H1 (cell line): ENCODE data around the gene HLX. TPM values are rescaled to one million over a fixed set of nuclear protein-coding genes. Genes with fewer than 3 reads are reported as not detected.

Source experiments
- CBX8 ChIP-seq: fragments of 300-800, 300-1000 bp; sonication (generic); IDR thresholded peaks from 2 replicates; pipeline ENCODE4 v1.7.1; 2016; ENCODE audit warnings: low read depth, low read length, borderline replicate concordance
- CHD1 ChIP-seq: IDR thresholded peaks from 2 replicates; pipeline ENCODE4 v1.6.1; 2012; ENCODE audit warnings: low read depth, low read length, improper control_type of control experiment
- FOSL1 ChIP-seq: IDR thresholded peaks from 2 replicates; pipeline ENCODE4 v1.6.1; 2011; ENCODE audit warnings: mild to moderate bottlenecking, low read depth, low read length, moderate library complexity; ENCODE audit not compliant: insufficient read depth
- GTF2F1 ChIP-seq: IDR thresholded peaks from 2 replicates; pipeline ENCODE4 v1.6.1; 2012; ENCODE audit warnings: low read depth, low read length, improper control_type of control experiment, borderline replicate concordance
- HDAC6 ChIP-seq: IDR thresholded peaks from one replicate; pipeline ENCODE4 v1.7.1; 2012; ENCODE audit warnings: low read depth, mild to moderate bottlenecking, inconsistent platforms, low read length, moderate library complexity
- KDM4A ChIP-seq: IDR thresholded peaks from one replicate; pipeline ENCODE4 v1.7.1; 2012; ENCODE audit warnings: low read depth, mild to moderate bottlenecking, moderate library complexity, low read length, inconsistent platforms; ENCODE audit not compliant: severe bottlenecking
- MAFK ChIP-seq: IDR thresholded peaks from 2 replicates; pipeline ENCODE4 v1.6.1; 2012; ENCODE audit warnings: low read depth, mild to moderate bottlenecking, improper control_type of control experiment, low read length
- SUZ12 ChIP-seq: fragments of 200-600 bp; sonication (generic); IDR thresholded peaks from 2 replicates; pipeline ENCODE4 v1.6.1; 2012; ENCODE audit warnings: mild to moderate bottlenecking, inconsistent platforms, low read length, moderate library complexity, mixed read lengths
- TCF12 ChIP-seq: IDR thresholded peaks from 2 replicates; pipeline ENCODE4 v1.6.1; 2011; ENCODE audit warnings: low read depth, mild to moderate bottlenecking, low read length
- YY1 ChIP-seq: IDR thresholded peaks from 2 replicates; pipeline ENCODE4 v1.6.1; 2011; ENCODE audit warnings: low read depth, mild to moderate bottlenecking, low read length
- ZNF274 ChIP-seq: IDR thresholded peaks from 2 replicates; pipeline ENCODE4 v1.7.0; 2012; ENCODE audit warnings: low read length, borderline replicate concordance; ENCODE audit errors: extremely low read depth
- polyA plus RNA-seq, 7 experiments: library from polyadenylated mRNA; depleted of rRNA in 3 of 7; stranded (reverse) in 5 of 7; unstranded in 2 of 7; fragments of >200 nt in 5 of 7; fragments of 200-250 nt in 2 of 7; gene quantifications; 1 replicate in 5 of 7; 2 replicates in 1 of 7; 4 replicates in 1 of 7; pipeline versions ENCODE4 v1.2.1 to v1.2.3, GENCODE V29; 2011 to 2013; ENCODE audit warnings: missing spikeins in 2 of 7, mixed read lengths in 2 of 7
- total RNA-seq: library from RNA; stranded (reverse); fragmentation: NEBNext Ultra II Directional; extraction: Animal tissue kit (Norgen Biotek cat#: 25700); gene quantifications from 2 replicates; pipeline ENCODE4 v1.2.1, GENCODE V29; 2021
- TF ChIP-seq, protein P1 (sequence below): IDR thresholded peaks from 2 replicates; pipeline ENCODE4 v1.6.1; 2012; ENCODE audit warnings: inconsistent platforms

Gene HLX
- total and polyA plus RNA-seq, 2 of the 8 experiments (the other 6 are each of a cell fraction or from before 2014, with no cell fraction given) = 0.11 to 0.30 TPM

DNA sequence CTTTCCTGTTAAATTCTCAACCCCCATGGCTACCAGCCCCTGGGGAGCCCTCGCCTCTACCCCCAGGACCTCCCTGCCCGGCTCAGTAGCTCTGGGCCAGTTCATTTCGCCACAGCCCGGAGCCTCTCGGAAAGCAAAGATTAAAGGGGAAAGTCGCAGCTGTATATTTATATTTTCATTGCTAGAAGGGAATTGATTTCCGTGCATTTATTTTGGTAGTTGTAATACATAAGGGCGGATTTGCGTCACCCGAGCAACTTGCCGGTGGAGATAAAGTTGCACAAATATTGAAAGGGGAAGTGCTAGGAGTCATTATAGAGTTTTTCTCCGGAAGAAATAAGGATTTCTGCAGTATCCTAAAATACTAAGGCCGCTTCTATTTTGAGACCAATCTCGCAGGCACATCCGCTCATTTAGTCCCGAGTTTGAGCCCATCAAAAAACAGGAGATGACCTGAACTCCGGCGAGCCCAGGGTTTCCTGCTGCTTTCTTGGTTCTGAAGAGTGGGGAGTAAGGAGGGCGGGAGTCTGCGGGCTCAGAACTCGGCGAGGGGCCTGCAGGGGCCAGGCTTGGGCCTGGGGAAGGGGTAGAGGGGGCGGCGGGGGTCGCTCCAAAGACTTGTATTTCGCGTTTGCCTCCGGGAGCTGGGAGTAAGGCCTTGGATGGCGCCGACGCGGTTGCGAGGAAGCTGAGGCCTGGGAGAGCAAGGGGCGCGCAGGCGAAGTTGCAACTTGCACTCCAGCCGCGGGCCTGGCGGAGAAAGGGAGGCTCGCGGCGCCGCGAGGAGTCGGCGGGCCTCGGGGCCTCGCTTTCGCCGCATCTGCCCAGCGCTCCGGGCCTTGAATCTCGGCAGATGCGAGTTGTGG lies 2.5 kb upstream of the HLX start (continued):
- TF ChIP-seq KDM4A (no peak), MAFK (no peak), FOSL1 (no peak), TCF12 (no peak), SUZ12 (peak; percentile 90), GTF2F1 (no peak), CBX8 (no peak), HDAC6 (no peak), YY1 (no peak), ZNF274 (no peak), CHD1 (no peak)
- TF ChIP-seq, protein P1, sequence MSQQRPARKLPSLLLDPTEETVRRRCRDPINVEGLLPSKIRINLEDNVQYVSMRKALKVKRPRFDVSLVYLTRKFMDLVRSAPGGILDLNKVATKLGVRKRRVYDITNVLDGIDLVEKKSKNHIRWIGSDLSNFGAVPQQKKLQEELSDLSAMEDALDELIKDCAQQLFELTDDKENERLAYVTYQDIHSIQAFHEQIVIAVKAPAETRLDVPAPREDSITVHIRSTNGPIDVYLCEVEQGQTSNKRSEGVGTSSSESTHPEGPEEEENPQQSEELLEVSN = no peak
